Natural killer cell treated with Interleukin-12 subunit alpha and Interleukin-12 subunit beta and Interleukin-15 and Interleukin-18, amount 100 ng/mL, for 72 hours (primary cell): ENCODE measurements around the gene UMODL1. TPM values are rescaled to one million over a fixed set of nuclear protein-coding genes. Genes with fewer than 3 reads are reported as not detected.

Experiments
- ATAC-seq, 2 donors: fragments of 150-1000 bp; cut with Tn5 transposase in 1 of 2; sonication (Bioruptor Pico), chemical (Tn5 transposase) in 1 of 2; 2 replicates each; pipeline ENCODE4 v1.10.0; 2021
- DNase-seq: peaks from one replicate; pipeline ENCODE4 v3.0.0; 2022; ENCODE audit warnings: low spot score
- H3K27ac Mint-ChIP-seq, 2 donors: 1 replicate in 1 of 2; 2 replicates in 1 of 2; pipeline ENCODE4 v1.8.0; 2022; ENCODE audit warnings: mixed read lengths in 2 of 2, mild to moderate bottlenecking in 1 of 2, moderate library complexity in 1 of 2
- H3K27me3 Mint-ChIP-seq, 2 donors: 1 replicate in 1 of 2; 2 replicates in 1 of 2; pipeline ENCODE4 v1.8.0; 2022; ENCODE audit warnings: mixed read lengths in 2 of 2
- H3K36me3 Mint-ChIP-seq: one replicate; pipeline ENCODE4 v1.8.0; 2022; ENCODE audit warnings: mixed read lengths
- H3K4me1 Mint-ChIP-seq, 2 donors: 1 replicate in 1 of 2; 2 replicates in 1 of 2; pipeline ENCODE4 v1.8.0; 2022; ENCODE audit warnings: low read depth in 2 of 2, mixed read lengths in 2 of 2, mild to moderate bottlenecking in 1 of 2
- H3K4me3 Mint-ChIP-seq: one replicate; pipeline ENCODE4 v1.8.0; 2022; ENCODE audit warnings: mixed read lengths
- H3K9me3 Mint-ChIP-seq: 2 replicates; pipeline ENCODE4 v1.8.0; 2022; ENCODE audit warnings: mixed read lengths
- total RNA-seq, 2 donors: library from RNA; stranded (reverse); gene quantifications; one replicate each; pipeline ENCODE4 v1.2.3, GENCODE V29; 2022

UMODL1 gene
- total RNA-seq, 2 donors from 2014 or later: not detected

GRCh38 chr21:42043961-42044360, 27.2 kb upstream of the UMODL1 start:
- DNase-seq (no peak), ATAC-seq (no peak)
- H3K36me3 Mint-ChIP-seq: no peaks in the 10 kb centered on the region
- H3K9me3 Mint-ChIP-seq: no peaks in the 10 kb centered on the region
- H3K4me3 Mint-ChIP-seq: no peak overlapping the region
- peaks cover 11 to 12% of the 10 kb centered on the region in 2 donors for H3K27me3 Mint-ChIP-seq
- H3K4me1 Mint-ChIP-seq: no peaks in the 10 kb centered on the region
- H3K27ac Mint-ChIP-seq: no peak overlapping the region

GRCh38 chr21:42044871-42045495, 26.1 kb upstream of the UMODL1 start:
- no peak overlapping the region for H3K27ac Mint-ChIP-seq
- peaks cover 16 to 19% of the 10 kb centered on the region in 2 donors for H3K27me3 Mint-ChIP-seq
- H3K4me3 Mint-ChIP-seq: no peak overlapping the region
- ATAC-seq: no peak
- no peaks in the 10 kb centered on the region for H3K9me3 Mint-ChIP-seq
- H3K36me3 Mint-ChIP-seq: no peaks in the 10 kb centered on the region
- no peak for DNase-seq
- no peaks in the 10 kb centered on the region for H3K4me1 Mint-ChIP-seq

GRCh38 chr21:42047821-42048613, 23.1 kb upstream of the UMODL1 start:
- Mint-ChIP-seq H3K27ac (no peak overlapping the region), H3K4me3 (no peak overlapping the region), H3K27me3 (peaks cover 20 to 40% of the 10 kb centered on the region in 2 donors), H3K36me3 (no peaks in the 10 kb centered on the region), H3K9me3 (no peaks in the 10 kb centered on the region), H3K4me1 (peaks cover 0 to 3% of the 10 kb centered on the region in 2 donors)
- ATAC-seq: no peak
- DNase-seq: no peak

- no peak for ATAC-seq
- no peak overlapping the region for H3K4me3 Mint-ChIP-seq
- no peaks in the 10 kb centered on the region for H3K9me3 Mint-ChIP-seq
- DNase-seq: no peak
- peak overlapping the region in 1 of 2 donors; percentile 14 for H3K27ac Mint-ChIP-seq
- H3K36me3 Mint-ChIP-seq: no peaks in the 10 kb centered on the region
- H3K27me3 Mint-ChIP-seq: peaks cover 24 to 43% of the 10 kb centered on the region in 2 donors
- peaks cover 0 to 3% of the 10 kb centered on the region in 2 donors for H3K4me1 Mint-ChIP-seq
Observed at GRCh38 chr21:42048870-42049577, 22.1 kb upstream of the UMODL1 start.

GRCh38 chr21:42049578-42050430, 21.3 kb upstream of the UMODL1 start:
- DNase-seq (no peak), ATAC-seq (peak in 1 of 2 donors; percentile 45)
- no peaks in the 10 kb centered on the region for H3K9me3 Mint-ChIP-seq
- peaks cover 0 to 3% of the 10 kb centered on the region in 2 donors for H3K4me1 Mint-ChIP-seq
- H3K27me3 Mint-ChIP-seq: peaks cover 28 to 43% of the 10 kb centered on the region in 2 donors
- no peak overlapping the region for H3K4me3 Mint-ChIP-seq
- H3K27ac Mint-ChIP-seq: peak overlapping the region in 1 of 2 donors; percentile 14
- no peaks in the 10 kb centered on the region for H3K36me3 Mint-ChIP-seq

- DNase-seq (no peak), ATAC-seq (no peak)
- peaks cover 0 to 3% of the 10 kb centered on the region in 2 donors for H3K4me1 Mint-ChIP-seq
- H3K4me3 Mint-ChIP-seq: no peak overlapping the region
- peaks cover 37 to 46% of the 10 kb centered on the region in 2 donors for H3K27me3 Mint-ChIP-seq
- no peaks in the 10 kb centered on the region for H3K36me3 Mint-ChIP-seq
- H3K27ac Mint-ChIP-seq: no peak overlapping the region
- no peaks in the 10 kb centered on the region for H3K9me3 Mint-ChIP-seq
Observed at GRCh38 chr21:42051788-42052187, 19.3 kb upstream of the UMODL1 start.

GRCh38 chr21:42055425-42055824, 15.7 kb upstream of the UMODL1 start:
- H3K36me3 Mint-ChIP-seq: no peaks in the 10 kb centered on the region
- H3K4me1 Mint-ChIP-seq: peaks cover 0 to 3% of the 10 kb centered on the region in 2 donors
- H3K27me3 Mint-ChIP-seq: peaks cover 48 to 49% of the 10 kb centered on the region in 2 donors
- no peak for DNase-seq
- ATAC-seq: no peak
- H3K4me3 Mint-ChIP-seq: no peak overlapping the region
- H3K27ac Mint-ChIP-seq: no peak overlapping the region
- H3K9me3 Mint-ChIP-seq: no peaks in the 10 kb centered on the region

GRCh38 chr21:42056468-42056867, 14.6 kb upstream of the UMODL1 start:
- ATAC-seq (no peak), DNase-seq (no peak)
- Mint-ChIP-seq H3K4me3 (no peak overlapping the region), H3K27me3 (peaks cover 38 to 47% of the 10 kb centered on the region in 2 donors), H3K27ac (no peak overlapping the region), H3K4me1 (peaks cover 5 to 7% of the 10 kb centered on the region in 2 donors), H3K36me3 (no peaks in the 10 kb centered on the region), H3K9me3 (no peaks in the 10 kb centered on the region)

GRCh38 chr21:42056996-42057689, 14.0 kb upstream of the UMODL1 start:
- DNase-seq (no peak), ATAC-seq (no peak)
- Mint-ChIP-seq H3K27me3 (peaks cover 31 to 50% of the 10 kb centered on the region in 2 donors), H3K4me3 (no peak overlapping the region), H3K27ac (no peak overlapping the region), H3K4me1 (peaks cover 9% of the 10 kb centered on the region in 2 donors), H3K36me3 (no peaks in the 10 kb centered on the region), H3K9me3 (no peaks in the 10 kb centered on the region)

GRCh38 chr21:42057851-42058437, 13.2 kb upstream of the UMODL1 start:
- H3K27ac Mint-ChIP-seq: no peak overlapping the region
- no peaks in the 10 kb centered on the region for H3K9me3 Mint-ChIP-seq
- H3K36me3 Mint-ChIP-seq: no peaks in the 10 kb centered on the region
- DNase-seq (no peak), ATAC-seq (no peak)
- peaks cover 25 to 47% of the 10 kb centered on the region in 2 donors for H3K27me3 Mint-ChIP-seq
- H3K4me1 Mint-ChIP-seq: peaks cover 17% of the 10 kb centered on the region in 2 donors
- H3K4me3 Mint-ChIP-seq: no peak overlapping the region

GRCh38 chr21:42058631-42059111, 12.4 kb upstream of the UMODL1 start:
- DNase-seq (no peak), ATAC-seq (no peak)
- no peaks in the 10 kb centered on the region for H3K9me3 Mint-ChIP-seq
- H3K27ac Mint-ChIP-seq: no peak overlapping the region
- peaks cover 25 to 47% of the 10 kb centered on the region in 2 donors for H3K27me3 Mint-ChIP-seq
- H3K4me1 Mint-ChIP-seq: peaks cover 21 to 23% of the 10 kb centered on the region in 2 donors
- H3K4me3 Mint-ChIP-seq: no peak overlapping the region
- no peaks in the 10 kb centered on the region for H3K36me3 Mint-ChIP-seq

- peaks cover 25 to 48% of the 10 kb centered on the region in 2 donors for H3K27me3 Mint-ChIP-seq
- no peak overlapping the region for H3K27ac Mint-ChIP-seq
- H3K36me3 Mint-ChIP-seq: no peaks in the 10 kb centered on the region
- DNase-seq (no peak), ATAC-seq (no peak)
- peaks cover 21 to 27% of the 10 kb centered on the region in 2 donors for H3K4me1 Mint-ChIP-seq
- no peak overlapping the region for H3K4me3 Mint-ChIP-seq
- no peaks in the 10 kb centered on the region for H3K9me3 Mint-ChIP-seq
Observed at GRCh38 chr21:42059141-42059540, 12.0 kb upstream of the UMODL1 start.
